Fibroblast of villous mesenchyme (primary cell): ENCODE data around the gene ARHGAP32. TPM values are rescaled to one million over a fixed set of nuclear protein-coding genes. Genes with fewer than 3 reads are reported as not detected.
A peak's percentile ranks its signal among the peaks of the same experiment; 100 is the strongest.

Source experiments
- DNase-seq: peaks from one replicate; pipeline ENCODE4 v3.0.0-alpha.2; 2010; ENCODE audit warnings: low read depth
- H3K4me3 ChIP-seq: 2 replicates; pipeline ENCODE4 v1.5.1; 2011; ENCODE audit warnings: low read depth, mild to moderate bottlenecking, low read length
- total RNA-seq: library from RNA; depleted of rRNA; stranded (reverse); fragments of >200 nt; gene quantifications from 2 replicates; pipeline ENCODE4 v1.2.3, GENCODE V29; 2012
- TF ChIP-seq, protein P1 (sequence below): IDR thresholded peaks from 2 replicates; pipeline ENCODE4 v1.5.1; 2012; ENCODE audit warnings: low read depth, mild to moderate bottlenecking, low read length; ENCODE audit not compliant: insufficient read depth

The ARHGAP32 gene
- total RNA-seq, 1 donor, result 9.5 TPM

- DNase-seq, result peak; percentile 33
- TF ChIP-seq, protein P1, sequence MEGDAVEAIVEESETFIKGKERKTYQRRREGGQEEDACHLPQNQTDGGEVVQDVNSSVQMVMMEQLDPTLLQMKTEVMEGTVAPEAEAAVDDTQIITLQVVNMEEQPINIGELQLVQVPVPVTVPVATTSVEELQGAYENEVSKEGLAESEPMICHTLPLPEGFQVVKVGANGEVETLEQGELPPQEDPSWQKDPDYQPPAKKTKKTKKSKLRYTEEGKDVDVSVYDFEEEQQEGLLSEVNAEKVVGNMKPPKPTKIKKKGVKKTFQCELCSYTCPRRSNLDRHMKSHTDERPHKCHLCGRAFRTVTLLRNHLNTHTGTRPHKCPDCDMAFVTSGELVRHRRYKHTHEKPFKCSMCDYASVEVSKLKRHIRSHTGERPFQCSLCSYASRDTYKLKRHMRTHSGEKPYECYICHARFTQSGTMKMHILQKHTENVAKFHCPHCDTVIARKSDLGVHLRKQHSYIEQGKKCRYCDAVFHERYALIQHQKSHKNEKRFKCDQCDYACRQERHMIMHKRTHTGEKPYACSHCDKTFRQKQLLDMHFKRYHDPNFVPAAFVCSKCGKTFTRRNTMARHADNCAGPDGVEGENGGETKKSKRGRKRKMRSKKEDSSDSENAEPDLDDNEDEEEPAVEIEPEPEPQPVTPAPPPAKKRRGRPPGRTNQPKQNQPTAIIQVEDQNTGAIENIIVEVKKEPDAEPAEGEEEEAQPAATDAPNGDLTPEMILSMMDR, result no peak
- H3K4me3 ChIP-seq, result no peak overlapping the region
Measured at GRCh38 chr11:129066229-129066628, 125.9 kb downstream of the ARHGAP32 start.

GRCh38 chr11:129063118-129063517, 129.0 kb downstream of the ARHGAP32 start:
- no peak for DNase-seq
- TF ChIP-seq, protein P1, result no peak

GRCh38 chr11:129061492-129062230, 130.5 kb downstream of the ARHGAP32 start:
- peak; percentile 70 for DNase-seq
- no peak overlapping the region for H3K4me3 ChIP-seq
- TF ChIP-seq, protein P1, result no peak

More at GRCh38 chr11:129063118-129063517, 129.0 kb downstream of the ARHGAP32 start:
- H3K4me3 ChIP-seq, result no peak overlapping the region

DNA sequence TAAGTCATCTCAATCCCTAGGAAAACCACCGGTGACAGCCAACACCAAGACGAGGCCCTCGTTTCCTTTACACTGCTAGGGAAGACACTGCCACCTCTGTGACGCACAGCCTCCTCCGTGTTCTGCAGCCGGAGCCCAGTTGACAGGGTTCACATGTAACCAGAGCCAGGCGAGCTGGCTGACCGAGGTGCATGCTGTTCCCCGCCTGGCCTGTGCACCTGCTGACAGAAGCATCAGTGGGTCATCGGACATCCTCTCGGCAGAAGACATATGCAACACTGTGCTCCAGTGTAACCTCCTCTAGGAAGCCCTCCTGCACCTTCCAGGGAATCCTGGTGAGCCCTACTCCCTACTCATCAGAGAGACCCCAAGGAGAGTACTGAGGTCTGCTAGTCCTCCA, 135.2 kb downstream of the ARHGAP32 start:
- no peak overlapping the region for H3K4me3 ChIP-seq
- TF ChIP-seq, protein P1, result no peak
- no peak for DNase-seq

- no peak overlapping the region for H3K4me3 ChIP-seq
- TF ChIP-seq, protein P1, result no peak
- DNase-seq, result no peak
Measured at GRCh38 chr11:129055196-129055595, 136.9 kb downstream of the ARHGAP32 start.

- TF ChIP-seq, protein P1, result no peak
- peak; percentile 27 for DNase-seq
- H3K4me3 ChIP-seq, result no peak overlapping the region
Measured at GRCh38 chr11:129048911-129049310, 143.2 kb downstream of the ARHGAP32 start.
